Measurements from ENCODE around the gene NABP2. TPM values are rescaled to one million over a fixed set of nuclear protein-coding genes. Genes with fewer than 3 reads are reported as not detected.

Gene NABP2
- polyA plus RNA-seq, 1 donor (not counting 4 experiments of a cell fraction or from before 2014, with no cell fraction given) = 53.5 TPM

GRCh38 chr12:56236091-56236490, 11.9 kb downstream of the NABP2 start:
- DNase-seq (ENCODE audit: low read depth, low spot score) (no peak), FAIRE-seq (no peak)
- no peaks in the 10 kb centered on the region for H4K20me1 ChIP-seq (ENCODE audit: control insufficient read depth, extremely low read depth, insufficient read depth, low read length)
- dilution Hi-C loops (cut with MboI; ENCODE audit: extremely low pct_ligation_motif_present, low sequenced_read_pairs) = no loop called here
- no peaks in the 10 kb centered on the region for H3K4me1 ChIP-seq (ENCODE audit: control insufficient read depth, extremely low read depth, insufficient read depth, low read length)
- no peaks in the 10 kb centered on the region for H3K79me2 ChIP-seq (ENCODE audit: control insufficient read depth, insufficient read depth, low read length)
- no peak overlapping the region for H3K4me2 ChIP-seq (ENCODE audit: control insufficient read depth, extremely low read depth, insufficient read depth, low read depth, low read length)
- no peaks in the 10 kb centered on the region for H3K9me3 ChIP-seq (ENCODE audit: control insufficient read depth, low read depth, low read length)
- no peak overlapping the region for H3K4me3 ChIP-seq (ENCODE audit: control insufficient read depth in 2 of 3, extremely low read depth in 1 of 3, insufficient read depth in 2 of 3, low read depth in 1 of 3, low read length in 3 of 3)
- no peaks in the 10 kb centered on the region for H3K27me3 ChIP-seq (ENCODE audit: control insufficient read depth, extremely low read depth, insufficient read depth, low read length)
- H3K9ac ChIP-seq (ENCODE audit: control insufficient read depth, extremely low read depth, insufficient read depth, low read length) = no peak overlapping the region
- peaks cover 10 to 23% of the 10 kb centered on the region in 2 experiments for H3K36me3 ChIP-seq (ENCODE audit: control insufficient read depth in 2 of 2, extremely low read depth in 1 of 2, insufficient read depth in 2 of 2, low read length in 2 of 2)
- TF ChIP-seq EZH2 (IDR thresholded peaks at IDR 0.05; ENCODE audit: low read length) (no peak), CTCF (optimal IDR thresholded peaks at IDR 0.05 in 1 of 3, IDR thresholded peaks at IDR 0.05 in 1 of 3, conservative IDR thresholded peaks at IDR 0.05 in 1 of 3; ENCODE audit: extremely low read depth in 1 of 3, insufficient read depth in 2 of 3, low read length in 3 of 3) (no peak)
- no peaks in the 10 kb centered on the region for H3K9me1 ChIP-seq (ENCODE audit: control insufficient read depth, extremely low read depth, insufficient read depth, low read length)
- no peak overlapping the region for H3K27ac ChIP-seq (ENCODE audit: control insufficient read depth, insufficient read depth, low read length)
- H2AFZ ChIP-seq (ENCODE audit: control insufficient read depth, low read length) = no peak overlapping the region

DNA sequence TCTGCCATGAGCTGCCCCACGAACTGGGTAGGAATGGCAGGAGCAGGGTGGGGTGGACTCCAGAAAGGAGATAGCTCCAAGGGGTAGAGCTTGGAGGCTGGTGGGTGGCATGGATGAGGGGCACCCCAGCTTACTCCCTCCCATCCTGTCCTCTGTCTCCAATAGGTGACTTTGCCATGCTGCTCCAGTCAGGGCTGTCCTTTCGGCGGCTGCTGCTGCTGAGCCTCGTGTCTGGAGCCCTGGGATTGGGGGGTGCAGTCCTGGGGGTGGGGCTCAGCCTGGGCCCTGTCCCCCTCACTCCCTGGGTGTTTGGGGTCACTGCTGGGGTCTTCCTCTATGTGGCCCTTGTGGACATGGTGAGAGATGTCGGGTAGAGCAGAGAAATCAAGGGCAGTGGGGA, 12.8 kb downstream of the NABP2 start:
- no peak overlapping the region for H2AFZ ChIP-seq (ENCODE audit: control insufficient read depth, low read length)
- H3K4me1 ChIP-seq (ENCODE audit: control insufficient read depth, extremely low read depth, insufficient read depth, low read length) = no peaks in the 10 kb centered on the region

More for the DNA sequence above, 12.8 kb downstream of the NABP2 start:
- FAIRE-seq (no peak), DNase-seq (ENCODE audit: low read depth, low spot score) (no peak)
- Histone ChIP-seq H3K9me3 (ENCODE audit: control insufficient read depth, low read depth, low read length) (no peaks in the 10 kb centered on the region), H3K9me1 (ENCODE audit: control insufficient read depth, extremely low read depth, insufficient read depth, low read length) (no peaks in the 10 kb centered on the region), H4K20me1 (ENCODE audit: control insufficient read depth, extremely low read depth, insufficient read depth, low read length) (peaks cover 3% of the 10 kb centered on the region), H3K4me3 (ENCODE audit: control insufficient read depth in 2 of 3, extremely low read depth in 1 of 3, insufficient read depth in 2 of 3, low read depth in 1 of 3, low read length in 3 of 3) (no peak overlapping the region), H3K79me2 (ENCODE audit: control insufficient read depth, insufficient read depth, low read length) (no peaks in the 10 kb centered on the region), H3K36me3 (ENCODE audit: control insufficient read depth in 2 of 2, extremely low read depth in 1 of 2, insufficient read depth in 2 of 2, low read length in 2 of 2) (peaks cover 17 to 27% of the 10 kb centered on the region in 2 experiments), H3K9ac (ENCODE audit: control insufficient read depth, extremely low read depth, insufficient read depth, low read length) (no peak overlapping the region), H3K27ac (ENCODE audit: control insufficient read depth, insufficient read depth, low read length) (no peak overlapping the region), H3K4me2 (ENCODE audit: control insufficient read depth, extremely low read depth, insufficient read depth, low read depth, low read length) (no peak overlapping the region), H3K27me3 (ENCODE audit: control insufficient read depth, extremely low read depth, insufficient read depth, low read length) (no peaks in the 10 kb centered on the region)
- dilution Hi-C loops (cut with MboI; ENCODE audit: extremely low pct_ligation_motif_present, low sequenced_read_pairs) = no loop called here
- TF ChIP-seq EZH2 (IDR thresholded peaks at IDR 0.05; ENCODE audit: low read length) (no peak), CTCF (optimal IDR thresholded peaks at IDR 0.05 in 1 of 3, IDR thresholded peaks at IDR 0.05 in 1 of 3, conservative IDR thresholded peaks at IDR 0.05 in 1 of 3; ENCODE audit: extremely low read depth in 1 of 3, insufficient read depth in 2 of 3, low read length in 3 of 3) (no peak)

Measured in keratinocyte (primary cell).